Gastrocnemius medialis (tissue), 4 donors: ENCODE measurements around the gene PTGES3L. TPM values are rescaled to one million over a fixed set of nuclear protein-coding genes. Genes with fewer than 3 reads are reported as not detected.
"Not testable (repeated sequence)": the region's sequence is repeated elsewhere in the genome, so short reads cannot be mapped to it uniquely, and the experiment has no call there.

Source experiments
- ATAC-seq, 2 donors: fragments of 150-250 bp; one replicate each; pipeline ENCODE4 v1.9.1; 2016
- DNase-seq, 2 donors: peaks; one replicate each; pipeline ENCODE4 v3.0.0-alpha.2; 2019
- H3K27ac ChIP-seq, 4 donors: fragments of 200-600 bp; sonication (generic); 1 replicate in 1 of 4; 2 replicates in 3 of 4; pipeline ENCODE4 v1.5.1; 2016 to 2018; ENCODE audit warnings: mild to moderate bottlenecking in 2 of 4, moderate library complexity in 1 of 4
- H3K27me3 ChIP-seq, 3 donors: fragments of 200-600 bp; sonication (generic) in 2 of 3; 1 replicate in 1 of 3; 2 replicates in 2 of 3; pipeline versions ENCODE4 v1.5.1 to v1.6.0; 2016 to 2019; ENCODE audit warnings: mild to moderate bottlenecking in 1 of 3, moderate library complexity in 1 of 3
- H3K36me3 ChIP-seq, 2 donors: fragments of 200-600 bp; sonication (generic) in 1 of 2; one replicate each; pipeline ENCODE4 v1.5.1; 2017 to 2018
- H3K4me1 ChIP-seq, 2 donors: fragments of 200-600 bp; sonication (generic) in 1 of 2; one replicate each; pipeline ENCODE4 v1.5.1; 2016 to 2017; ENCODE audit warnings: mild to moderate bottlenecking in 2 of 2
- H3K4me3 ChIP-seq, 4 donors: fragments of 200-600 bp; sonication (generic) in 3 of 4; 1 replicate in 1 of 4; 2 replicates in 3 of 4; pipeline ENCODE4 v1.5.1; 2016 to 2019; ENCODE audit warnings: mild to moderate bottlenecking in 2 of 4
- H3K9me3 ChIP-seq, 3 donors: fragments of 200-600 bp; sonication (generic) in 2 of 3; 1 replicate in 1 of 3; 2 replicates in 2 of 3; pipeline ENCODE4 v1.5.1; 2016 to 2019
- POLR2A ChIP-seq, 2 donors: fragments of 450-650 bp; IDR thresholded peaks; one replicate each; pipeline ENCODE4 v1.6.1; 2017; ENCODE audit warnings: antibody characterized with exemption in 2 of 2, mild to moderate bottlenecking in 2 of 2, moderate library complexity in 2 of 2
- in situ Hi-C, 4 donors: fragments of 200-750 bp; cut with MboI; loops; one replicate each; pipeline versions ENCODE4 v1.15.0 to v1.8.0; 2017; ENCODE audit warnings: low sequenced_read_pairs in 4 of 4
- intact Hi-C: fragments of 100-400 bp; cut with DNase I; formaldehyde crosslinking; loops from one replicate; pipeline ENCODE4 v1.15.1; 2023; ENCODE audit warnings: low total_unique reads
- total RNA-seq, 4 donors: library from RNA; depleted of rRNA; stranded (reverse); fragments of >200 nt; gene quantifications; one replicate each; pipeline versions ENCODE4 v1.1.0 to v1.2.3, GENCODE V29; 2016
- TF ChIP-seq, protein P1 (sequence below), 5 experiments: fragments of 450-650 bp in 3 of 5; fragments of 200-600 bp in 2 of 5; sonication (generic) in 2 of 5; IDR thresholded peaks in 4 of 5; conservative IDR thresholded peaks in 1 of 5; 1 replicate in 4 of 5; 2 replicates in 1 of 5; pipeline ENCODE4 v1.5.1; 2016 to 2019; ENCODE audit warnings: antibody characterized with exemption in 5 of 5, mild to moderate bottlenecking in 3 of 5, moderate library complexity in 3 of 5

The PTGES3L gene
- total RNA-seq, 4 donors from 2014 or later = 29.1 to 68.3 (median 31.0) TPM

DNA sequence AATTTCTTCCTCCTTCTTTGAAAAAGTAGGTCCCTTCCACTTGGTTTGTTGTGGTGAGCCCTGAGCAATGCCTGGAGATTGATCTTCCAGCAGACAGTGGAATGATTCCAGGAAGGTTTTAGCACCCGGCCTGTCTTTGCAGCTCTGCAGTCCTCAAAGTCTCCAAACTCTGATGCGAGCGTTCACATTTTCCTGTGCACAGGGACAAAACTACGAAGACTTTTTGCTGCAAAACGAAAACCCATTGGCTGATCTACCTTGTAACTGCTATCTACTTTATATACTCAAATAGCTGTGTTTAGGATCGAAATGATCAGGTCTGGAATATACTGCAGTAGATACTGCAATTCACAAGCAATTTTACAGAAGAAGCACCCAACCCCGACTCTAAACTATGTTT is 57.6 kb downstream of the PTGES3L start:
- DNase-seq = no peak
- no peaks in the 10 kb centered on the region for H3K9me3 ChIP-seq
- H3K36me3 ChIP-seq = no peaks in the 10 kb centered on the region
- H3K27ac ChIP-seq = peak overlapping the region in 3 of 4 donors; percentile 9 to 27 (median 11)
- no peaks in the 10 kb centered on the region for H3K27me3 ChIP-seq
- no peak for ATAC-seq
- in situ Hi-C loops (loop anchor here in 1 of 4 donors (10.0 kb wide), 1 partner anchor 77 kb away; the partner anchor contains the start of gene AOC2), intact Hi-C loops (no loop called here)
- TF ChIP-seq POLR2A (IDR thresholded peaks at IDR 0.05) = no peak
- TF ChIP-seq, protein P1, sequence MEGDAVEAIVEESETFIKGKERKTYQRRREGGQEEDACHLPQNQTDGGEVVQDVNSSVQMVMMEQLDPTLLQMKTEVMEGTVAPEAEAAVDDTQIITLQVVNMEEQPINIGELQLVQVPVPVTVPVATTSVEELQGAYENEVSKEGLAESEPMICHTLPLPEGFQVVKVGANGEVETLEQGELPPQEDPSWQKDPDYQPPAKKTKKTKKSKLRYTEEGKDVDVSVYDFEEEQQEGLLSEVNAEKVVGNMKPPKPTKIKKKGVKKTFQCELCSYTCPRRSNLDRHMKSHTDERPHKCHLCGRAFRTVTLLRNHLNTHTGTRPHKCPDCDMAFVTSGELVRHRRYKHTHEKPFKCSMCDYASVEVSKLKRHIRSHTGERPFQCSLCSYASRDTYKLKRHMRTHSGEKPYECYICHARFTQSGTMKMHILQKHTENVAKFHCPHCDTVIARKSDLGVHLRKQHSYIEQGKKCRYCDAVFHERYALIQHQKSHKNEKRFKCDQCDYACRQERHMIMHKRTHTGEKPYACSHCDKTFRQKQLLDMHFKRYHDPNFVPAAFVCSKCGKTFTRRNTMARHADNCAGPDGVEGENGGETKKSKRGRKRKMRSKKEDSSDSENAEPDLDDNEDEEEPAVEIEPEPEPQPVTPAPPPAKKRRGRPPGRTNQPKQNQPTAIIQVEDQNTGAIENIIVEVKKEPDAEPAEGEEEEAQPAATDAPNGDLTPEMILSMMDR (IDR thresholded peaks at IDR 0.05 in 4 of 5, conservative IDR thresholded peaks at IDR 0.05 in 1 of 5) = no peak
- no peak overlapping the region for H3K4me3 ChIP-seq
- H3K4me1 ChIP-seq = no peaks in the 10 kb centered on the region

GRCh38 chr17:42920922-42921321 is 59.0 kb downstream of the PTGES3L start:
- Histone ChIP-seq H3K27ac (peak overlapping the region in 3 of 4 donors; percentile 24 to 46 (median 44)), H3K36me3 (no peaks in the 10 kb centered on the region), H3K4me3 (no peak overlapping the region), H3K27me3 (no peaks in the 10 kb centered on the region), H3K4me1 (no peaks in the 10 kb centered on the region), H3K9me3 (no peaks in the 10 kb centered on the region)
- intact Hi-C loops (no loop called here), in situ Hi-C loops (loop anchor here in 1 of 4 donors (10.0 kb wide), 1 partner anchor 76 kb away; the partner anchor contains the start of gene AOC2)
- ATAC-seq (peak; percentile 62 to 70), DNase-seq (no peak)
- TF ChIP-seq, protein P1 (IDR thresholded peaks at IDR 0.05 in 4 of 5, conservative IDR thresholded peaks at IDR 0.05 in 1 of 5) = no peak
- TF ChIP-seq POLR2A (IDR thresholded peaks at IDR 0.05) = no peak

DNA sequence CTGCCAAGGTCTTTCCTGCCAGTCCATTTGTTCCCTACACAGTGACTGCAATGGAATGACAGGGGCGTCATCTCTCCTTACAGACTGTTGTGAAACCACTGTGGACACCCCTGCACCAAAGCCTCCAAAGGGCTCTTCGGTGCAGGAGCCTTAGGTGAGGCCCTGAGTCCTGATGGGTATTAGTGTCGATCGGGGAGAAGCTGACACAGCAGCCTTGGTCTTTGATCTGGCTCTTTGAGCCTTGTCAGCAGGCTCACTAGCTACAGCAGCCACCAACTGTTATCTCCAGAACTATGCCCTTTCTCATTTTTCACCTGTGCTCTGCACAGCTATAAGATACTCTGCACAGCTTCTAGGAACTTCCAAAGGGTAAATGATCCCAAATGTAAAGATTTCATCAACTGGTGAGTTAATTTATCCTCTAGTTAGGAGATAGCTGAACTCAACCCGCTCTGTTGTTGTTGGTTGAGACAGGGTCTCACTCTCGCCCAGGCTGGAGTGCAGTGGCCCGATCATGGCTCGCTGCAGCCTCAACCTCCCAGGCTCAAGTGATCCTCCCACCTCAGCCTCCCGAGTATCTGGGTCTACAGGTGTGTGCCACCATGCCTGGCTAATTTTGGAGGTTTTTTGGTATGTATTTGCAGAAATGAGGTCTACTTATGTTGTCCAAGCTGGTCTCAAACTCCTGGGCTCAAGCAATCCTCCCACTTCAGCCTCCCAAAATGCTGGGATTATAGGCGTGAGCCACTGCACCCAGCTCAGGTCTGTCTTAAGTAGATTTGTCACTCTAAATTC is 59.6 kb downstream of the PTGES3L start:
- Histone ChIP-seq H3K4me3 (no peak overlapping the region), H3K36me3 (no peaks in the 10 kb centered on the region), H3K9me3 (no peaks in the 10 kb centered on the region), H3K27ac (peak overlapping the region in 3 of 4 donors; percentile 10 to 44 (median 18)), H3K4me1 (no peaks in the 10 kb centered on the region), H3K27me3 (no peaks in the 10 kb centered on the region)
- no peak for DNase-seq
- in situ Hi-C loops = loop anchor here in 1 of 4 donors (10.0 kb wide), 1 partner anchor 76 kb away; the partner anchor contains the start of gene AOC2
- TF ChIP-seq, protein P1 (IDR thresholded peaks at IDR 0.05 in 4 of 5, conservative IDR thresholded peaks at IDR 0.05 in 1 of 5) = no peak
- TF ChIP-seq POLR2A (IDR thresholded peaks at IDR 0.05) = no peak
- intact Hi-C loops = no loop called here
- ATAC-seq = no peak

GRCh38 chr17:42919522-42920077 is 60.3 kb downstream of the PTGES3L start:
- ATAC-seq, intact Hi-C loops, H3K4me1 ChIP-seq, DNase-seq, H3K9me3 ChIP-seq, H3K27me3 ChIP-seq, H3K4me3 ChIP-seq, H3K27ac ChIP-seq, H3K36me3 ChIP-seq: not testable (repeated sequence)
- in situ Hi-C loops = loop anchor here in 1 of 4 donors (10.0 kb wide), 1 partner anchor 75 kb away; the partner anchor contains the start of gene AOC2

DNA sequence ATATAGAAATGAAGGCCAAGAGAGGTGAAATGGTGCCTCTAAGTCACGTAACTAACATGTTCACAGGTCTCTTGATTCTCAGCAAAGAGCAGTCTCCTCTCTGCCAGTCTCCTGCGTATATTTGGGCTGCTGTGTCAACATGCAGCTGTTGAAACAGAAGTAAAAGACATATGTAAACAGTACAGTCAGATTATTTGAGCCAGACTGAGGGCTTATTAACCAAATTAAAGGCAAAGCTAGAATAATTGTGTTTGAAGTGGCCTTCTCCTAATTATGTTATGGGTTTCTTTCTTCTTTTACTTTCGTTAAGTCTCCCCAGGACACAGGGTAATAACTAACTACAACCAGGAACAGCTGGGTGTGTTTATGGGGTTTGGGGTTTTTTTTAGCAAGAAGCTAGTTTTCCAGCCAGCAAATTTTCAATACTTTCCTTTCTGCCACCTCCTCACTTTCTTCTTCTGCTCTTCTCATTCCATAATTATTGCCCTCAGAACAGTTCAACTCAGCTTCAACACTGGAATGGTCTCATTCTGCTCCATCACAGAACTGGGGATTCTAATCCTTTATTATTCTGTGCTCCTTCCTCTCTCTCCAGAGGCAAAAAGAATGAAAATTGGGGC is 60.9 kb downstream of the PTGES3L start:
- no peak overlapping the region for H3K4me3 ChIP-seq
- intact Hi-C loops (no loop called here), in situ Hi-C loops (no loop called here)
- ATAC-seq (no peak), DNase-seq (no peak)
- TF ChIP-seq, protein P1 (IDR thresholded peaks at IDR 0.05 in 4 of 5, conservative IDR thresholded peaks at IDR 0.05 in 1 of 5) = no peak
- TF ChIP-seq POLR2A (IDR thresholded peaks at IDR 0.05) = no peak
- no peaks in the 10 kb centered on the region for H3K9me3 ChIP-seq
- H3K27me3 ChIP-seq = no peaks in the 10 kb centered on the region
- H3K4me1 ChIP-seq = no peaks in the 10 kb centered on the region
- peak overlapping the region in 1 of 4 donors; percentile 18 for H3K27ac ChIP-seq
- no peaks in the 10 kb centered on the region for H3K36me3 ChIP-seq
